Cortex of kidney (tissue), 1 donor: ENCODE data around the gene DHRS7C.
"Not testable (repeated sequence)": the region's sequence is repeated elsewhere in the genome, so short reads cannot be mapped to it uniquely, and the experiment has no call there.

ENCODE experiments used
- DNase-seq: peaks from one replicate; lab custom pipeline; 2025; lab: John Stamatoyannopoulos, UW

Gene DHRS7C

GRCh38 chr17:9810100-9810949 is 18.9 kb upstream of the DHRS7C start:
- DNase-seq = no peak

DNA sequence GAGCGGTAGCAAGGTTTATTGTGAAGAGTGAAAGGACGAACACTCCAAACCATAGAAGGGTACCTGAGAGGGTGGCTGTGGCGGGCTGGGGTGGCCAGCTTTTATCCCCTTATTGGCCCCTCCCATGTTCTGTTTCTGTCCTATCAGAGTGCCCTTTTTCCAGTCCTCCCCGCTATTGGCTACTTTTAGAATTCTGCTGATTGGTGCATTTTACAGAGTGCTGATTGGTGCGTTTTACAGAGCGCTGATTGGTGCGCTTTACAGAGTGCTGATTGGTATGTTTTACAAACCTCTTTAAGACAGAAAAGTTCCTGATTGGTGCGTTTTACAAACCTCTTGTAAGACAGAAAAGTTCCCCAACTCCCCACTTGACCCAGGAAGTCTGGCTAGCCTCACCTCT is 18.0 kb upstream of the DHRS7C start:
- no peak for DNase-seq

DNA sequence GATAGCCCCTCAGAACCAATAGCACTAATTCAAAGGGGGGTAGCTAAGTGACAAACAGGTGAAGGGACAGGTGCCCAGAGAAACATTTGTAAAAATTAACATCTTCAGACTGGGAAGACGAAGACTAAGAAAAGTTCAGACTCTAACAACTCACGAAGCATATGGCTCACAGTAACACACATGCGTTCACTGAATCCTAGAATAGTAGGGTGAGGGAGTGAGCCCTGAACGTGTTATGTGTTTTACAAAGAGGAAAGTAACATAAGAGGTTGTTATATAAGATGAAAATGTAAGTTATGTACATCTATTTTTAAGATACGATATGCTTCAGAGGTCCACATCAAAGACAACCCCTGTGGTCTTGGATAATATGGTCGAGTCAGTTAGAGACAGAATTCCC is 15.3 kb upstream of the DHRS7C start:
- DNase-seq = no peak

- DNase-seq = no peak
These were observed 14.4 kb upstream of the DHRS7C start for GRCh38 chr17:9805769-9806168.

GRCh38 chr17:9802697-9803096 is 11.3 kb upstream of the DHRS7C start:
- no peak for DNase-seq

GRCh38 chr17:9802294-9802693 is 10.9 kb upstream of the DHRS7C start:
- DNase-seq = no peak

DNA sequence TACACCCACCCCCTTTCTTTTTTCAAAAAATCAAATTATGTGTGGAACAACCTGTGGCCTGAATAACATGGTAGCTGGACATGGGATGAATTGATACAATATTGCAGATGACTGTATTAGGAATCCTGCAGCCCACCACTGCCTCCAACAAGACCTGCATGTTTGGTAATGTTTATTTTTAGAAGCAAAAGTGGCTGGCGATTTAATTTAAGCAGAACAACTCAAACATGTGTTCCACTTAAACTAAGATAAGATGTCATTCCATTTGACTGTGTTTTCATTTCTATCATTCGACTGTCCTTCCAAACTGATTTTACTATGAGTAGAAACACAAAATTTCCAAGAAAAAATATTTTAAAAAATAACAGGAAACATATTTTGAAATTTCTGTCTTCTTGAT is 10.1 kb upstream of the DHRS7C start:
- DNase-seq = no peak

DNA sequence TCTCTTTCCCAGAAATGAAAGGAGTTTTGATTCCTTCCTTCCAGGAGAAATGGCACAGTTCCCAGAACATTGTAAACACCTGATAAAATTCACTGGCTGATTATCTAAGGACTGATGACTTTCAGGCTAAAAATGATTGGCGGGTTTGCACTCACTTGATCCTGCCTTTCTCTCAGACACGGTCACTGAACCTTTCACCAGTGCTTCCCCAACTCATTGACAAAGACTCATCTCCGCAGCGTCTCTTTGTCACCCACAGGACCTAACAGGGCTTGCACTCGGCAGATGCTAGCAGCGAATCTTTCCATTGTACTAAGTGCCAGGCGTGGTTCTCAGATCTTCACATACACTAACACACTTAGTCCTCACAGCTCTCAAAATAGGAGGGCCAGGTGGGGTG is 7.3 kb upstream of the DHRS7C start:
- DNase-seq = no peak

GRCh38 chr17:9798008-9798407 is 6.6 kb upstream of the DHRS7C start:
- no peak for DNase-seq

DNA sequence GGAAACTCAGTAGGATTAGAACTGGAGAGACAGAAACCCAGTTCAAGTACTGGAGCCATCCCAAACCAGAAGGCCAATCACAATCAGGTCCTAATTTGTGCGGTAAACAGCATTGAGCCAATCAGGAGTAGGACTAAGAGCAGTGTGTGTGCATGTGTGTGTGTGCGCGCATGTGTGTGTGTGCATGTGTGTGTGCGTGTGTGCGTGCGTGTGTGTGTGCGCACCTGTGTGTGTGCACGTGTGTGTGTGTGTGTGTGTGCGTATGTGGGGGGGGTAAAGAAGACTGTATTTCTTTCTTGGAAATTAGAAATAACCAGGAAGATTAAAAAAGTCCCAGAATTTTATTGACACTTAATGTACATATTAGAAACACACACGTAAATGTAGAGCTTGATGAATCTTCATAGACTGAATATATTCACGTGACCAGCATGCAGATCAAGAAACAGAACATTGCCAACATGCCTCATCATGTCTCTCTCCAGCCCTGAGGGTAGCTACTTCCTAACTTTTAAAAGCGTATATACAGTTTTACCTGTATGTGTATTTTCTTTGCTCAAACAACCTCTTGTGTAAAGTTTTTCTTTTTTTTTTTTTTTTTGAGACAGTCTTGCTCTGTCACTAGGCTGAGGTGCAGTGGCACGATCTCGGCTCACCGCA is 919 bp upstream of the DHRS7C start:
- DNase-seq = no peak

DNA sequence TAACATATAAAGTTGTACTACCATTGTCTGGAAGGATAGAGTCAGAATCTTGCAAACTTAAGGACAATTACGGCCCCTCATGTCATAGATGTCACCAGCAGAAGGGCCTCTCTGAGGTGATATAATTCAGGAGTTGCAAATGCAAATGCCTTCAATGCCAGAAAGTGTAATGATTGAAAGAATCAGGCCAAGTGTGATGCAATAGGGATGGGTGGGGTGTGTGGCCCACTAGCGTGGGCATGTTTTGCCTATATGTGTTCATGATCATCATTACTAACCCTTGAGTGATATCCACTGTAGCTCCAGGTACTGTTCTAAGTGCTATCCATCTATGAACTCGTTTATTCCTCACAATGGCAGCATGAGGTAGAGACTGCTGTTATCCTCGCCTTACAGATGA is 1.1 kb downstream of the DHRS7C start:
- no peak for DNase-seq

- no peak for DNase-seq
These were observed 2.8 kb downstream of the DHRS7C start for GRCh38 chr17:9788601-9789000.

- no peak for DNase-seq
These were observed 6.8 kb downstream of the DHRS7C start for GRCh38 chr17:9784544-9784943.

DNA sequence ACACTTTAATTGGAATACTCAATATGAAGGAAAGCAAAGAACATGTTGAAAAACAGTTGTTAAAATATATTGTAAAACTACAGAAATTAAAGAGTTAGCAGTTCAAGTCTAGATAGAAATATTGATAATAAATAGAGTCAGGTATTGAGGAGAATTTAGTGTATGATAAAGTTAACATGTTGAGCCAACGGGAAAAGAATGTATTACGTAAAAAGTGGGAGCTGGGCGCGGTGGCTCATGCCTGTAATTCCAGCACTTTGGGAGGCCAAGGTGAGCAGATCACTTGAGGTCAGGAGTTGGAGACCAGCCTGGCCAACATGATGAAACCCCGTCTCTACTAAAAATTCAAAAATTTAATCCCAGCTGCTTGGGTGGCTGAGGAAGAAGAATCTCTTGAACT is 7.9 kb downstream of the DHRS7C start:
- DNase-seq = not testable (repeated sequence)

DNA sequence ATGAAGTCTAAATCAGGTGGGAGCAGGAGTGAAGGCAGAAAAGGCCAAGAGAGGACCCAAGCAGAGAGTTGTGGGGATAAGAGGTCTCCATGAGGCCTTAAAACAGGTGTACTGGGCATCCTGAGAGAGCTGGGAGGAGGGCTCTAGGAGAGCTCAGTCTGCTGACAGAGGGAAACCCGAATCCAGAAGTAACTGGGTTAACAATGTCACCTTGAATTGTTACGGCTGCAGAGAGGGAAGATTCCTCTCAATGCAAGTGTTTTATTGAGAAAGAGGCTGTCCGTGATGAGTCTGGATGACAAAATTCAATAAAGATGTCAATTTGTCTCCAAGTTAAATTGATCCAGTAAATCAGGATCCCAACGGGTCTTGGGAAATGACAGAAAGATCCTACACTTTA is 8.3 kb downstream of the DHRS7C start:
- no peak for DNase-seq

GRCh38 chr17:9780552-9780951 is 10.8 kb downstream of the DHRS7C start:
- DNase-seq = no peak

DNA sequence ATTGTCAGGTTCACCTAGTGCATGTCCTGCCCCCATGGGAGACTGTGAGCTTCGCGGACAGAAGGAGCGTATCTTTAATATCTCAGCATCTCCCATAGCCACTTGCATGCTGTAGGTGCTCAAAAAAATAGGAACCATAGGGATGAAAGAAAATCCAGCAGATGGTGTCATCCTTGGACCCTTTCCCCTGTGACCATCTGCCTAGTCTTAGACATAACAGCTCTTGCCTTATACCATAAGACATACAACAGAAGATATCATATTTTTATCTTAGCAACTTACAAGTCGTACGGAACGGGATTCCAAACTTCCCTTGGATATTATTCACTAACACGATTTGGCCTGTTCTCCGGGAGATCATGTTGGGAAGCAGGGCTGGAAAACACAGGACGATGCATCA is 14.5 kb downstream of the DHRS7C start:
- no peak for DNase-seq

- DNase-seq = no peak
These were observed 18.7 kb downstream of the DHRS7C start for GRCh38 chr17:9772658-9773057.

DNA sequence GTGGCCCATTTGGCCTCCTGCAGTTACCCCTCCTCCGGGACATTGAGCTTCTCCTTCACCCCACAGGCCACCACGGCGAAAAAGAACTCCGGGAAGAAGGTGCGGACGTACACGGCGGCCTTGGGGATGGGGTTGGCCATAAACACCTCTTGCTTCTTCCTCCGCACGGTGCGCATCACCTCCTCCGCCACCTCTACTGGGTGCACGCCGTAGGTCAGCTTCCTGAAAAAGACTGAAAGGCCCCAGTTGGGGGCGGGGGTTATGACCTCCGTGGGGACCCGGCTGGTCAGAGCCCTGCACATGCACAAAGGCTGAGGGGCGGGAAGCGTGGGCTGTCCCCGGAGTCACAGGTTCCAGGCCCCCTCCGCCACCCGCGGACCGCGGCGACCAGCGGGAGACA is 19.9 kb downstream of the DHRS7C start:
- DNase-seq = no peak

- DNase-seq = no peak
These were observed 22.2 kb downstream of the DHRS7C start for GRCh38 chr17:9769036-9769695.

DNA sequence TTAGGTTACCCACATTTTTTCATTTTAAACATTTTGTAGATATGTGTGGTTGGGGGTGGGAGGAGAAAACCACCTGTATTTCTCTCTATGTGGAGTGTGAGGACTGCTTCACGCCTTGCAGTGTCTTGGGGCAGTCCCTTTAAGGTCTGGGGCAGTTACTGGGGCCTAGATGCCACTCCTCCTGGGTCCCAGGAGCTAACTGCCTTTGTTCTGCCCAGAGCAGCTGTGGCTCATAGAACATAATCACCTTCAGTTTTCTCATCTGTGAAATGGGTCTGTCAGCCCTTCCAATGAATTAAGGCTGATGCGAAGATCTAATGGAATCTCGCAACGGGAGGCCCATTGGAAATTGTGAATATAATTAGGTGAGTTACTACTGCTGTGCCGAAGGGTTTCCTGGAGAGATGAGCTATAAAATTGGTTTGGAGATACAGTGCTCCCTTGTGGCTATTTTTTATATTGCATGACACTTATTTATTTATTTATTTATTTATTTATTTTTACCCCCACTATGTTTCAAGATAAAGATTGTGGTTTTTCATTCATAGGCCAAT is 22.9 kb downstream of the DHRS7C start:
- DNase-seq = no peak

- no peak for DNase-seq
These were observed 23.9 kb downstream of the DHRS7C start for GRCh38 chr17:9767432-9767991.

- no peak for DNase-seq
These were observed 24.4 kb downstream of the DHRS7C start for GRCh38 chr17:9766970-9767369.
